GM12873 (cell line): ENCODE measurements around the gene APPBP2.
A peak's percentile ranks its signal among the peaks of the same experiment; 100 is the strongest.

Source experiments
- TF ChIP-seq, protein P1 (sequence below): IDR thresholded peaks from 2 replicates; pipeline ENCODE4 v1.5.1; 2012; ENCODE audit warnings: low read depth, mild to moderate bottlenecking, moderate library complexity, low read length, control low read depth; ENCODE audit not compliant: insufficient read depth; ENCODE audit errors: missing control alignments

The APPBP2 gene

DNA sequence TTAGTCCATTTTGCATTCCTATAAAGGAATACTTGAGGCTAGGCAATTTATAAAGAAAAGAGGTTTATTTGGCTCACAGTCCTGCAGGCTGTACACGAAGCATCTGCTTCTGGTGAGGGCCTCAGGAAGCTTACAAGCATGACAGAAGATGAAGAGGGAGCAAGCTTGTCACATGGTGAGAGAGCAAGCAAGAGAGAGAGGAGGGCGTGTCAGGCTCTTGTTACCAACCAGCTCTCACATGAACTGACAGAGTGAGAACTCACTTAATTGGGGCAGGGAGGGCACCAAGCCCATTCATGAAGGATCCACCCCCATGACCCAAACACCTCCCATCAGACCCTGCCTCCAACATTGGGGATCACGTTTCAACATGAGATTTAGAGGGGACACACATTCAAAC, 102.2 kb downstream of the APPBP2 start:
- TF ChIP-seq, protein P1, sequence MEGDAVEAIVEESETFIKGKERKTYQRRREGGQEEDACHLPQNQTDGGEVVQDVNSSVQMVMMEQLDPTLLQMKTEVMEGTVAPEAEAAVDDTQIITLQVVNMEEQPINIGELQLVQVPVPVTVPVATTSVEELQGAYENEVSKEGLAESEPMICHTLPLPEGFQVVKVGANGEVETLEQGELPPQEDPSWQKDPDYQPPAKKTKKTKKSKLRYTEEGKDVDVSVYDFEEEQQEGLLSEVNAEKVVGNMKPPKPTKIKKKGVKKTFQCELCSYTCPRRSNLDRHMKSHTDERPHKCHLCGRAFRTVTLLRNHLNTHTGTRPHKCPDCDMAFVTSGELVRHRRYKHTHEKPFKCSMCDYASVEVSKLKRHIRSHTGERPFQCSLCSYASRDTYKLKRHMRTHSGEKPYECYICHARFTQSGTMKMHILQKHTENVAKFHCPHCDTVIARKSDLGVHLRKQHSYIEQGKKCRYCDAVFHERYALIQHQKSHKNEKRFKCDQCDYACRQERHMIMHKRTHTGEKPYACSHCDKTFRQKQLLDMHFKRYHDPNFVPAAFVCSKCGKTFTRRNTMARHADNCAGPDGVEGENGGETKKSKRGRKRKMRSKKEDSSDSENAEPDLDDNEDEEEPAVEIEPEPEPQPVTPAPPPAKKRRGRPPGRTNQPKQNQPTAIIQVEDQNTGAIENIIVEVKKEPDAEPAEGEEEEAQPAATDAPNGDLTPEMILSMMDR: no peak

DNA sequence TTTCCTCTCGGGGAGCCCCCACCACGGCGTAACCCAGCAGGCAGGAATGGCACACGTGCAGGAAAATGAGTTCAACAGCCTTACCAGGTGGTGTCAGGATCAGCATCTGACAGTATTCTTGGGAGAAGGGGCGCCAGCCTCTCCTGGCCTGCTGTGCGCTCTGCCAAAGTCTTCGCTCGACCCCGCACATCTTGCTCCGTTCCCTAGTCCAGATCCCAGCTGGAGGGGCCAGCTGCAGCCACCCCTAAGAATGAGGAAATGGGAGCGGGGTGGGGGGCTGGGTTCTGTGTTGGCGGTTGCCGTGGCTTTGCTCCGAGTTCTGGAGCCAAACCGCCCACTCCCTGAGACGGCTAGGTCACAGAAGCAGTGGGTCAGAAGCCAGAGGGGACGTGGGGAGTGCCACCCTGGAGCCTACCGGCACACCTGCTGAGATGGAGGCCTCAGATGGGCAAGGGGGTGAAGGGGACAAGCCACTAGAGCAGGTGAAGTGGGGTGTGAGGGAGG, 103.8 kb downstream of the APPBP2 start, which contains the start of gene CHCT1:
TSS of gene CHCT1 (plus strand) at position 328 of the 504 bp plus-strand sequence. CDS start at position 432, 104 bp downstream.
- TF ChIP-seq, protein P1: no peak

GRCh38 chr17:60421273-60422161, 104.5 kb downstream of the APPBP2 start:
- TF ChIP-seq, protein P1: peak; percentile 87

DNA sequence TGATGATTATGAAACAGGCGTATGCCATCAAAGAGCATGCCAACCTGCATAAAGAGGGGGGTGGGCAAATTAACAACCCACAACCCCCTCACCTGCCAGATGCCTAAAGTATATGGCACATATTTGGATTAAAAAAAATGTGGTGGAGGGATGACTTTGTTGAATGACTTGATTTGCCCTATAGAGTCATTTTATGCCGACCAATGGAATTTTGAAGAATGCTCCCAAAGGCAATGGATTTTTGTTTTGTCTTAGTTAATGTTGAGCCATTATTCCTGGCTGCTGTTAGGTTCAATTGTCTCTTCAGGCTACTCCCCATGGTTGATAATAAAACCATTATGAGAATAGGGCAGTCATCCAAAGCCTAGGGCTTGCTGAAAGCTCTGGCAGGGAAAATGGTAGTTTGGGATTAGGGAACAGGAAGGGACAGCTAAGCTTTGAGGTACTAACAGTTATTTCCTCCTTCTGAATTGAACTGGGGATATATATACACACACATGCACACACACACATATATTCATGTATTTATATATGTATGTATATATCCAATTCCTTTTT, 109.6 kb downstream of the APPBP2 start:
- TF ChIP-seq, protein P1: no peak

- TF ChIP-seq, protein P1: no peak
Measured at GRCh38 chr17:60415146-60415545, 110.9 kb downstream of the APPBP2 start.

DNA sequence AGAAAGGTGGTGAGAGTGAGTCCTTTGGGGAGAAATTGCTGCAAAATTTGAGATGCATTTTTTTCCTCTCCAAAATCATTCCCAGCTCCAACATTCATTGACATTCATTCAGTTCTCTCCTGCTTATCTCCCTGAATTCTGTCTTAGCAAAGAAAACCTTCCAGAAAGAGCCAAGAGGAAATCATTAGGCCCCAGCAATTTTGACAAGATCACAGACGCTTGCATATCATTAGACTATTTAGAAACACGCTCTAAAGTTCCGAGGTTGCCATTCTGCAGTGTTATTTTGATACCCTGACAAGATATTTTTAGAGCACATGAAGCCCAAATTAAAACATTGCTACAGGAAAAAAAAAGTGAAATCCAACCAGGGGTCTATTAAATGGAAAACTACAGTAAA, 113.3 kb downstream of the APPBP2 start:
- TF ChIP-seq, protein P1: no peak

GRCh38 chr17:60410001-60410400, 116.0 kb downstream of the APPBP2 start:
- TF ChIP-seq, protein P1: no peak
